Astrocyte (in vitro differentiated cells and primary cell): ENCODE measurements around the gene TREX2.

Source experiments
- CTCF ChIP-seq: IDR thresholded peaks from 2 replicates; pipeline ENCODE4 v1.5.1; 2011; ENCODE audit warnings: low read depth, mild to moderate bottlenecking, inconsistent platforms, low read length, moderate library complexity; ENCODE audit not compliant: insufficient read depth
- EZH2 ChIP-seq: IDR thresholded peaks from 2 replicates; pipeline ENCODE4 v1.6.1; 2012; ENCODE audit warnings: mild to moderate bottlenecking, low read length, inconsistent platforms; ENCODE audit not compliant: insufficient read depth

DNA sequence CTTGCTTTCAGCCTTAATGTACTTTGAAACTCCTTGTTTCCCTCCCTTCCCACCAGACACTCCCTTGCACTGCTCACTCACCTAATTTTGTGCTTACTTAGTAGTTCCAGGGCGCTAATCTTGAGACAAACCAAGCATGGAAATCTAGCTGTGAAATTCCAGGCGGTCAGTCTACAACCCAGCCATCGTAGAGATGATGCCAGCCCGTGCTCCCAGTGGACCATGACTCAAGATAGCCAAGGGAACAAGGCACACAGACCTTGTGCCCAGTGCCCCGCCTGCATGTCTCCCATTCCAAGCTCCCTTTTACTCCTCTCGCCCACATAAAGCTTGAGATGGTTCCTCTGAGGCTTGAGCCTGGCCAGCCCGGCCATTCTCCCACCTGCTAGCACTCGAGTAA lies 11.1 kb downstream of the TREX2 start:
- TF ChIP-seq CTCF = no peak
- no peak for TF ChIP-seq EZH2
